ENCODE results near the gene SLAMF9. TPM values are rescaled to one million over a fixed set of nuclear protein-coding genes. Genes with fewer than 3 reads are reported as not detected.

Gene SLAMF9
- total RNA-seq, 1 experiment from 2014 or later, result not detected

GRCh38 chr1:159996653-159997052, 42.6 kb upstream of the SLAMF9 start:
- no peak overlapping the region for H2BK5ac ChIP-seq (ENCODE audit: insufficient read length, low read length)
- Mint-ChIP-seq H3K36me3 (ENCODE audit: insufficient read depth in 1 of 3, low read depth in 3 of 3) (no peaks in the 10 kb centered on the region), H3K9me3 (no peaks in the 10 kb centered on the region), H3K27me3 (ENCODE audit: low read depth) (peaks cover 9% of the 10 kb centered on the region), H3K27ac (no peak overlapping the region), H3K4me1 (peaks cover 3 to 4% of the 10 kb centered on the region in 2 experiments; a peak in 2 of 4 replicates), H3K4me3 (no peak overlapping the region)
- H3K79me2 ChIP-seq (ENCODE audit: insufficient read depth, low read length), result no peaks in the 10 kb centered on the region
- H3K9ac ChIP-seq (ENCODE audit: extremely low read depth, insufficient read length, low read length), result no peak overlapping the region
- no peak overlapping the region for H3K14ac ChIP-seq (ENCODE audit: insufficient read depth, low read length)
- no peaks in the 10 kb centered on the region for H3K9me3 ChIP-seq (ENCODE audit: control insufficient read depth, low read depth, low read length)
- H2BK20ac ChIP-seq (ENCODE audit: low read depth, low read length, poor library complexity, severe bottlenecking), result no peak overlapping the region
- H3K23ac ChIP-seq (ENCODE audit: insufficient read length, low read depth, low read length), result no peak overlapping the region
- H3K4me1 ChIP-seq (ENCODE audit: insufficient read depth, low read length), result no peaks in the 10 kb centered on the region
- no peaks in the 10 kb centered on the region for H4K20me1 ChIP-seq (ENCODE audit: control insufficient read depth, insufficient read depth, insufficient read length)
- no peaks in the 10 kb centered on the region for H3K27me3 ChIP-seq (ENCODE audit: insufficient read depth, low read length)
- no peak overlapping the region for H3K4ac ChIP-seq (ENCODE audit: low read depth, low read length)
- no peak for TF ChIP-seq CTCF (conservative IDR thresholded peaks at IDR 0.05)
- H4K8ac ChIP-seq (replicated peaks; ENCODE audit: insufficient read length, low read depth, low read length), result no peak overlapping the region
- no peak overlapping the region for H2AK5ac ChIP-seq (ENCODE audit: insufficient read length, low read length)
- no peak overlapping the region for H3K4me2 ChIP-seq (ENCODE audit: insufficient read depth, insufficient read length, low read length)
- no peak overlapping the region for H3K18ac ChIP-seq (ENCODE audit: insufficient read length, low read depth, low read length)
- H3K56ac ChIP-seq (ENCODE audit: insufficient read length, low read depth, low read length), result no peak overlapping the region
- H3K79me1 ChIP-seq (ENCODE audit: insufficient read depth, low read depth, low read length, poor library complexity, severe bottlenecking), result no peaks in the 10 kb centered on the region
- H2AFZ ChIP-seq (ENCODE audit: low read length), result no peak overlapping the region
- no peak overlapping the region for H3K27ac ChIP-seq (ENCODE audit: insufficient read length, low read depth, low read length)
- no peak overlapping the region for H4K91ac ChIP-seq (ENCODE audit: insufficient read length, low read depth, low read length)
- H3T11ph ChIP-seq (ENCODE audit: low read length), result no peak overlapping the region
- no peak overlapping the region for H2BK15ac ChIP-seq (ENCODE audit: low read depth, low read length)
- no peak overlapping the region for H2BK120ac ChIP-seq (ENCODE audit: low read depth, low read length, poor library complexity, severe bottlenecking)
- no peaks in the 10 kb centered on the region for H3K23me2 ChIP-seq (ENCODE audit: insufficient read length, low read depth, low read length, poor library complexity, severe bottlenecking)
- no peak for DNase-seq
- H4K5ac ChIP-seq (ENCODE audit: insufficient read length, low read depth, low read length), result no peak overlapping the region
- H2BK12ac ChIP-seq (ENCODE audit: insufficient read length, low read depth, low read length), result no peak overlapping the region

Measured in H9 (cell line).